Fibroblast of the aortic adventitia (primary cell): ENCODE measurements around the gene ARL16. TPM values are rescaled to one million over a fixed set of nuclear protein-coding genes. Genes with fewer than 3 reads are reported as not detected.
A peak's percentile ranks its signal among the peaks of the same experiment; 100 is the strongest.

Experiments
- DNase-seq: peaks from one replicate; pipeline ENCODE4 v3.0.0-alpha.2; 2010; ENCODE audit warnings: low read depth
- H3K4me3 ChIP-seq: 2 replicates; pipeline ENCODE4 v1.5.1; 2011; ENCODE audit warnings: low read depth, mild to moderate bottlenecking, control low read depth, low read length, moderate library complexity
- total RNA-seq: library from RNA; depleted of rRNA; stranded (reverse); fragments of >200 nt; gene quantifications from 2 replicates; pipeline ENCODE4 v1.2.3, GENCODE V29; 2012; ENCODE audit warnings: low replicate concordance
- TF ChIP-seq, protein P1 (sequence below): IDR thresholded peaks from 2 replicates; pipeline ENCODE4 v1.5.1; 2011; ENCODE audit warnings: mild to moderate bottlenecking, low read length, control low read depth, inconsistent platforms; ENCODE audit not compliant: insufficient read depth

Gene ARL16
- total RNA-seq, 1 donor: 26.4 TPM

- peak overlapping the region; percentile 72 for H3K4me3 ChIP-seq
- TF ChIP-seq, protein P1, sequence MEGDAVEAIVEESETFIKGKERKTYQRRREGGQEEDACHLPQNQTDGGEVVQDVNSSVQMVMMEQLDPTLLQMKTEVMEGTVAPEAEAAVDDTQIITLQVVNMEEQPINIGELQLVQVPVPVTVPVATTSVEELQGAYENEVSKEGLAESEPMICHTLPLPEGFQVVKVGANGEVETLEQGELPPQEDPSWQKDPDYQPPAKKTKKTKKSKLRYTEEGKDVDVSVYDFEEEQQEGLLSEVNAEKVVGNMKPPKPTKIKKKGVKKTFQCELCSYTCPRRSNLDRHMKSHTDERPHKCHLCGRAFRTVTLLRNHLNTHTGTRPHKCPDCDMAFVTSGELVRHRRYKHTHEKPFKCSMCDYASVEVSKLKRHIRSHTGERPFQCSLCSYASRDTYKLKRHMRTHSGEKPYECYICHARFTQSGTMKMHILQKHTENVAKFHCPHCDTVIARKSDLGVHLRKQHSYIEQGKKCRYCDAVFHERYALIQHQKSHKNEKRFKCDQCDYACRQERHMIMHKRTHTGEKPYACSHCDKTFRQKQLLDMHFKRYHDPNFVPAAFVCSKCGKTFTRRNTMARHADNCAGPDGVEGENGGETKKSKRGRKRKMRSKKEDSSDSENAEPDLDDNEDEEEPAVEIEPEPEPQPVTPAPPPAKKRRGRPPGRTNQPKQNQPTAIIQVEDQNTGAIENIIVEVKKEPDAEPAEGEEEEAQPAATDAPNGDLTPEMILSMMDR: no peak
- DNase-seq: no peak
Observed at GRCh38 chr17:81712468-81713003, 28.9 kb upstream of the ARL16 start.

- TF ChIP-seq, protein P1: no peak
- peak; percentile 51 for DNase-seq
- H3K4me3 ChIP-seq: peak within 1 kb of the TSS; percentile 72
Observed at GRCh38 chr17:81711814-81712467, 28.3 kb upstream of the ARL16 start, which contains the start of gene SLC25A10. Gene SLC25A10, plus strand, starts transcription at chr17:81712284. Its CDS starts 143 bp downstream, at chr17:81712427.

- DNase-seq: no peak
- TF ChIP-seq, protein P1: no peak
- H3K4me3 ChIP-seq: no peak overlapping the region
Observed at GRCh38 chr17:81710514-81711308, 27.1 kb upstream of the ARL16 start.

GRCh38 chr17:81708739-81709185 lies 25.2 kb upstream of the ARL16 start:
- TF ChIP-seq, protein P1: no peak
- no peak overlapping the region for H3K4me3 ChIP-seq
- DNase-seq: no peak

DNA sequence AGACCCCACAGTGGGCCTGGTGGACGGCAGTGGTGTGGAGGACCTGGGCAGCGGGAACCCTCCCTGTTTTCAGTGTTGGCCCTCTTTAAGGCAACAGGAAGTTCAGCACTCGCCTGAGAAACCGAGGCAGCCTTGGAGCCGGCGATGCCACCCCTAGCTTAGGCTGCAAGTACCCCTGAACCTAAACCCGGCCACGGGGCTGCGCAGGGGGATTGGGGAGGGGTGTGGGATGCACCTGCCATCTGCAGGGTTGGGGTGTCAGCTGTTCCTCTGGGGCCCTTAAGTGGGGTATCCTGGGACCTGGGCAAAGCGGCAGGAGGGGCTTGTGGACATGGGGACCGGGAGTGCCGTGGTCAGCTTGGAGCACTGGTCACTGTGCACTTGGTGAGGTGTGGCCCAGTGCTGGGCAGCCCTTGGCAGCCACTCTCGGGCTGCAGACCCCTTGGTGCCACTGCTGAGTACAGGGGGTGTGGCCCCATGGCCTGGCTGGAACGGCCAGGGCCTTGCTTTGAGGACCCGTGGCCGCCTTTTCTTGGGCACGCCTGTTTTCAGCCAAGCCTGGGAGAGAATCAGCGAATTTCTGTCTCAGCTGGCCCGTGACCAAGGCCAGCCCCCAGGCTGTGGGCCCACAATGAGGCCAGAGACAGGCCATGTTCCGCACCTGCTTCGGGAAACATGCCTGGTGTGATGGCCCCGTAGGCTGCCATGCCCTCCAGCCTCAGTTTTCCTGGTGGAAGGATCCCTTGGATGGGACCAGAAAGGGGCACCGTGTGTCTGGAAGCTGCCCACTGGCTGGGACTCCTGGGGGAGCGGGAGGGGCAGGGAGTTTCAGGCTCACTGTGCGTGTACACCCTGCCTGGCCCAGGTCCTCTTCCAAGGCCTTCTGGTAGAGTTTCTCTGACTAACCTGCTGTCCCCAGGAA lies 24.4 kb upstream of the ARL16 start:
- DNase-seq: no peak
- H3K4me3 ChIP-seq: no peak overlapping the region
- TF ChIP-seq, protein P1: no peak

GRCh38 chr17:81706757-81707624 lies 23.4 kb upstream of the ARL16 start:
- TF ChIP-seq, protein P1: no peak
- no peak overlapping the region for H3K4me3 ChIP-seq
- no peak for DNase-seq
